H1 (cell line): ENCODE measurements around the gene CFAP107. TPM values are rescaled to one million over a fixed set of nuclear protein-coding genes. Genes with fewer than 3 reads are reported as not detected.

ENCODE experiments used
- CTCF ChIA-PET: fragments of 300-600 bp; sonication (Branson Sonifier 250); formaldehyde crosslinking; loops from one replicate; lab custom pipeline; 2021; ENCODE audit not compliant: partially characterized antibody; lab: Charles Lee
- POLR2A ChIA-PET: fragments of 300-600 bp; sonication (Branson Sonifier 250); formaldehyde crosslinking; loops from one replicate; lab custom pipeline; 2021; ENCODE audit warnings: inconsistent platforms; ENCODE audit not compliant: partially characterized antibody; lab: Charles Lee
- DNase-seq, 2 experiments: peaks; one replicate each; pipeline versions ENCODE4 v3.0.0 to v3.0.0-alpha.2; 2010 to 2022; ENCODE audit warnings: low spot score in 2 of 2, low read depth in 1 of 2, mixed read lengths in 1 of 2
- FAIRE-seq: peaks from 2 replicates; lab custom pipeline; 2011; peaks lifted over from hg19 to GRCh38; lab: Jason Lieb, UNC
- H2AFZ ChIP-seq: 2 replicates; pipeline ENCODE4 v1.8.1; 2012; ENCODE audit warnings: low read length, inconsistent platforms
- H2AK5ac ChIP-seq: 2 replicates; pipeline ENCODE4 v1.6.1; 2013; ENCODE audit warnings: low read depth, low read length
- H2BK120ac ChIP-seq: replicated peaks from 2 replicates; pipeline ENCODE3; 2013; ENCODE audit warnings: low read depth, low read length, inconsistent platforms
- H2BK12ac ChIP-seq: 2 replicates; pipeline ENCODE4 v1.6.1; 2013; ENCODE audit warnings: low read depth, low read length
- H2BK15ac ChIP-seq: 2 replicates; pipeline ENCODE4 v1.6.1; 2013; ENCODE audit warnings: low read length
- H2BK20ac ChIP-seq: 2 replicates; pipeline ENCODE4 v1.6.1; 2013; ENCODE audit warnings: low read length
- H2BK5ac ChIP-seq: 2 replicates; pipeline ENCODE4 v1.6.1; 2013; ENCODE audit warnings: low read depth, low read length
- H3K14ac ChIP-seq: 2 replicates; pipeline ENCODE4 v1.6.1; 2013; ENCODE audit warnings: inconsistent platforms; ENCODE audit not compliant: insufficient read length
- H3K18ac ChIP-seq: 2 replicates; pipeline ENCODE4 v1.6.1; 2013; ENCODE audit warnings: low read length; ENCODE audit errors: extremely low read depth
- H3K23ac ChIP-seq: 2 replicates; pipeline ENCODE4 v1.6.1; 2013; ENCODE audit warnings: inconsistent platforms; ENCODE audit not compliant: insufficient read length
- H3K23me2 ChIP-seq: 2 replicates; pipeline ENCODE4 v1.6.1; 2013; ENCODE audit warnings: low read depth, low read length
- H3K27ac ChIP-seq: 2 replicates; pipeline ENCODE4 v1.6.1; 2011; ENCODE audit warnings: low read depth, low read length, inconsistent platforms
- H3K27me3 ChIP-seq, 4 experiments: replicated peaks in 1 of 4; 1 replicate in 1 of 4; 2 replicates in 3 of 4; pipeline versions ENCODE4 v1.6.1 to v1.8.1; 2011 to 2013; ENCODE audit warnings: low read length in 3 of 4, mild to moderate bottlenecking in 3 of 4, inconsistent platforms in 2 of 4, mixed read lengths in 2 of 4, moderate library complexity in 1 of 4; ENCODE audit not compliant: control insufficient read depth in 3 of 4, insufficient read depth in 3 of 4; ENCODE audit errors: extremely low read depth in 1 of 4
- H3K36me3 ChIP-seq, 4 experiments: 2 replicates each; pipeline versions ENCODE4 v1.6.1 to v1.8.1; 2011 to 2013; ENCODE audit warnings: mild to moderate bottlenecking in 4 of 4, low read length in 3 of 4, moderate library complexity in 2 of 4, control low read depth in 1 of 4, inconsistent platforms in 1 of 4; ENCODE audit not compliant: insufficient read depth in 4 of 4, control insufficient read depth in 2 of 4
- H3K4ac ChIP-seq: replicated peaks from 2 replicates; pipeline ENCODE3; 2013; ENCODE audit warnings: low read length, low read depth, mixed read lengths, inconsistent platforms; ENCODE audit not compliant: insufficient read length
- H3K4me1 ChIP-seq, 4 experiments: replicated peaks in 1 of 4; 1 replicate in 1 of 4; 2 replicates in 3 of 4; pipeline versions ENCODE4 v1.6.1 to v1.8.1; 2011 to 2013; ENCODE audit warnings: low read length in 3 of 4, inconsistent platforms in 2 of 4, mixed read lengths in 1 of 4; ENCODE audit not compliant: insufficient read depth in 4 of 4, control insufficient read depth in 3 of 4
- H3K4me2 ChIP-seq, 2 experiments: 2 replicates each; pipeline versions ENCODE4 v1.6.1 to v1.8.1; 2011 to 2013; ENCODE audit warnings: low read depth in 2 of 2, low read length in 2 of 2, control low read depth in 1 of 2, inconsistent platforms in 1 of 2, mild to moderate bottlenecking in 1 of 2; ENCODE audit not compliant: insufficient read depth in 1 of 2
- H3K4me3 ChIP-seq, 4 experiments: fragments of 200-600, 300-600 bp in 1 of 4; sonication (generic), shearing (Covaris generic), sonication (Bioruptor Twin) in 1 of 4; 2 replicates each; pipeline versions ENCODE4 v1.5.1 to v1.8.1; 2011 to 2016; ENCODE audit warnings: low read length in 4 of 4, low read depth in 3 of 4, control low read depth in 2 of 4, inconsistent platforms in 2 of 4, mild to moderate bottlenecking in 2 of 4, mixed read lengths in 1 of 4, moderate library complexity in 1 of 4; ENCODE audit not compliant: insufficient read depth in 2 of 4; ENCODE audit errors: extremely low read depth in 1 of 4
- H3K56ac ChIP-seq: replicated peaks from 2 replicates; pipeline ENCODE3; 2013; ENCODE audit warnings: low read depth, mild to moderate bottlenecking, mixed read lengths, low read length, inconsistent platforms; ENCODE audit not compliant: insufficient read length
- H3K79me1 ChIP-seq: 2 replicates; pipeline ENCODE4 v1.6.1; 2013; ENCODE audit warnings: low read depth, low read length, control low read depth
- H3K79me2 ChIP-seq, 2 experiments: 2 replicates each; pipeline versions ENCODE4 v1.6.1 to v1.8.1; 2012 to 2013; ENCODE audit warnings: low read length in 2 of 2, mild to moderate bottlenecking in 2 of 2, inconsistent platforms in 1 of 2; ENCODE audit not compliant: insufficient read depth in 2 of 2, control insufficient read depth in 1 of 2
- H3K9ac ChIP-seq, 4 experiments: replicated peaks in 1 of 4; 1 replicate in 1 of 4; 2 replicates in 3 of 4; pipeline versions ENCODE4 v1.6.1 to v1.8.1; 2011 to 2013; ENCODE audit warnings: low read depth in 3 of 4, low read length in 3 of 4, control low read depth in 2 of 4, mild to moderate bottlenecking in 2 of 4, moderate library complexity in 2 of 4, inconsistent platforms in 1 of 4; ENCODE audit errors: extremely low read depth in 1 of 4
- H3K9me3 ChIP-seq, 2 experiments: 2 replicates each; pipeline versions ENCODE4 v1.6.1 to v1.8.1; 2012 to 2013; ENCODE audit warnings: mild to moderate bottlenecking in 2 of 2, moderate library complexity in 2 of 2, control low read depth in 1 of 2, inconsistent platforms in 1 of 2, low read depth in 1 of 2, low read length in 1 of 2, mixed read lengths in 1 of 2; ENCODE audit not compliant: insufficient read depth in 2 of 2
- H4K20me1 ChIP-seq, 2 experiments: replicated peaks in 1 of 2; 2 replicates each; pipeline versions ENCODE3 to v1.8.1; 2011 to 2013; ENCODE audit warnings: inconsistent platforms in 2 of 2, low read length in 2 of 2, mild to moderate bottlenecking in 1 of 2; ENCODE audit not compliant: insufficient read depth in 2 of 2, control insufficient read depth in 1 of 2
- H4K5ac ChIP-seq: 2 replicates; pipeline ENCODE4 v1.6.1; 2013; ENCODE audit warnings: low read length, low read depth, mixed read lengths, inconsistent platforms; ENCODE audit not compliant: insufficient read length
- H4K8ac ChIP-seq: 2 replicates; pipeline ENCODE4 v1.8.0; 2013; ENCODE audit warnings: mild to moderate bottlenecking, moderate library complexity, low read length, inconsistent platforms; ENCODE audit not compliant: insufficient read depth; ENCODE audit errors: extremely low read depth
- H4K91ac ChIP-seq: replicated peaks from 2 replicates; pipeline ENCODE3; 2013; ENCODE audit warnings: low read length, mixed read lengths, inconsistent platforms; ENCODE audit not compliant: insufficient read length
- CTBP2 ChIP-seq: IDR thresholded peaks from 2 replicates; pipeline ENCODE4 v1.7.0; 2011; ENCODE audit warnings: borderline replicate concordance, mild to moderate bottlenecking, moderate library complexity, mixed read lengths, low read length; ENCODE audit not compliant: insufficient read depth, insufficient read length
- RNF2 ChIP-seq: fragments of 200-900, 300-1000 bp; sonication (generic); IDR thresholded peaks from 2 replicates; pipeline ENCODE4 v1.7.1; 2016; ENCODE audit warnings: borderline replicate concordance, low read depth, mild to moderate bottlenecking, antibody characterized with exemption, low read length; ENCODE audit not compliant: poor library complexity, severe bottlenecking; ENCODE audit errors: missing control alignments
- WGBS, 2 experiments: shearing (Covaris generic) in 1 of 2; methylation state at CpG; one replicate each; pipeline versions ENCODE4 v1.1.6 to v1.1.7; 2013 to 2015; ENCODE audit warnings: low lambda C conversion rate in 2 of 2, mixed read lengths in 2 of 2, inconsistent platforms in 1 of 2, low coverage in 1 of 2, missing lambda C conversion rate in 1 of 2; ENCODE audit not compliant: insufficient replicate concordance in 2 of 2, insufficient coverage in 1 of 2, insufficient read length in 1 of 2; ENCODE audit errors: extremely low coverage in 1 of 2, missing lambda C conversion rate in 1 of 2; 5-methylcytosine and 5-hydroxymethylcytosine counted together
- polyA plus RNA-seq, 7 experiments: library from polyadenylated mRNA; depleted of rRNA in 3 of 7; stranded (reverse) in 5 of 7; unstranded in 2 of 7; fragments of >200 nt in 5 of 7; fragments of 200-250 nt in 2 of 7; gene quantifications; 1 replicate in 5 of 7; 2 replicates in 1 of 7; 4 replicates in 1 of 7; pipeline versions ENCODE4 v1.2.1 to v1.2.3, GENCODE V29; 2011 to 2013; ENCODE audit warnings: missing spikeins in 2 of 7, mixed read lengths in 2 of 7
- total RNA-seq: library from RNA; stranded (reverse); fragmentation: NEBNext Ultra II Directional; extraction: Animal tissue kit (Norgen Biotek cat#: 25700); gene quantifications from 2 replicates; pipeline ENCODE4 v1.2.1, GENCODE V29; 2021

CFAP107 gene
- total and polyA plus RNA-seq, 2 of the 8 experiments (the other 6 are each of a cell fraction or from before 2014, with no cell fraction given) = 0.23 TPM; not detected in 1

GRCh38 chr1:12811409-12811784 is 65.4 kb downstream of the CFAP107 start:
- Histone ChIP-seq H3K23ac (no peak overlapping the region), H3K27ac (no peak overlapping the region), H2BK15ac (no peak overlapping the region), H2AFZ (no peak overlapping the region), H3K9ac (no peak overlapping the region), H2AK5ac (no peak overlapping the region), H4K20me1 (no peaks in the 10 kb centered on the region), H3K36me3 (no peaks in the 10 kb centered on the region), H3K14ac (no peak overlapping the region), H3K4me2 (no peak overlapping the region), H2BK5ac (no peak overlapping the region), H2BK12ac (no peak overlapping the region), H3K4me3 (no peak overlapping the region), H2BK120ac (no peak overlapping the region), H3K23me2 (no peaks in the 10 kb centered on the region), H3K4me1 (no peaks in the 10 kb centered on the region), H4K5ac (no peak overlapping the region), H3K18ac (no peak overlapping the region), H3K27me3 (no peaks in the 10 kb centered on the region), H4K91ac (no peak overlapping the region), H3K4ac (no peak overlapping the region), H3K56ac (no peak overlapping the region), H3K79me2 (no peaks in the 10 kb centered on the region), H2BK20ac (no peak overlapping the region), H3K79me1 (no peaks in the 10 kb centered on the region), H4K8ac (no peak overlapping the region), H3K9me3 (peaks cover 26 to 57% of the 10 kb centered on the region in 2 experiments)
- DNase-seq (no peak), FAIRE-seq (no peak)
- WGBS, 2 experiments = 59% methylated on average over 2 of the region's 2 CpGs; no CpG with 5 or more reads in 1 of the 2 experiments
- POLR2A ChIA-PET = no interaction called here
- TF ChIP-seq CTBP2 = no peak
- no peak for TF ChIP-seq RNF2
- CTCF ChIA-PET = no interaction called here

Other genes with a start within 250 kb of the CFAP107 start
- 32.5 and 37.8 TPM in 2 replicates for gene DHRS3, start 128.0 kb upstream of the CFAP107 start, total RNA-seq
- 36.4 and 41.9 TPM in 2 replicates for gene DHRS3, start 128.0 kb upstream of the CFAP107 start, polyA plus RNA-seq (2011; rRNA removed)
- 0.40 TPM in 1 of 2 replicates, not detected in the other for gene AADACL4, start 102.1 kb upstream of the CFAP107 start, total RNA-seq
- 0.08 and 0.13 TPM in 2 replicates for gene AADACL4, start 102.1 kb upstream of the CFAP107 start, polyA plus RNA-seq (2011; rRNA removed)
- 2.3 and 2.4 TPM in 2 replicates for gene AADACL3, start 30.1 kb upstream of the CFAP107 start, total RNA-seq
- gene AADACL3, start 30.1 kb upstream of the CFAP107 start, polyA plus RNA-seq (2011; rRNA removed) = 0.33 and 0.52 TPM in 2 replicates
- not detected in 2 replicates for gene PRAMEF12, start 27.5 kb downstream of the CFAP107 start, total RNA-seq
- not detected in 2 replicates for gene PRAMEF12, start 27.5 kb downstream of the CFAP107 start, polyA plus RNA-seq (2011; rRNA removed)
- gene PRAMEF1, start 45.2 kb downstream of the CFAP107 start, total RNA-seq = not detected in 2 replicates
- gene PRAMEF1, start 45.2 kb downstream of the CFAP107 start, polyA plus RNA-seq (2011; rRNA removed) = not detected in 2 replicates
- not detected in 2 replicates for gene PRAMEF11, start 85.2 kb downstream of the CFAP107 start, total RNA-seq
- not detected in 2 replicates for gene PRAMEF11, start 85.2 kb downstream of the CFAP107 start, polyA plus RNA-seq (2011; rRNA removed)
- not detected in 2 replicates for gene HNRNPCL1, start 102.5 kb downstream of the CFAP107 start, total RNA-seq
- not detected in 2 replicates for gene HNRNPCL1, start 102.5 kb downstream of the CFAP107 start, polyA plus RNA-seq (2011; rRNA removed)
- not detected in 2 replicates for gene PRAMEF2, start 110.9 kb downstream of the CFAP107 start, total RNA-seq
- gene PRAMEF2, start 110.9 kb downstream of the CFAP107 start, polyA plus RNA-seq (2011; rRNA removed) = not detected in 2 replicates
- gene PRAMEF4, start 140.0 kb downstream of the CFAP107 start, total RNA-seq = not detected in 2 replicates
- gene PRAMEF4, start 140.0 kb downstream of the CFAP107 start, polyA plus RNA-seq (2011; rRNA removed) = not detected in 2 replicates
- gene PRAMEF10, start 152.1 kb downstream of the CFAP107 start, total RNA-seq = not detected in 2 replicates
- gene PRAMEF10, start 152.1 kb downstream of the CFAP107 start, polyA plus RNA-seq (2011; rRNA removed) = not detected in 2 replicates
- gene PRAMEF7, start 170.4 kb downstream of the CFAP107 start, total RNA-seq = not detected in 2 replicates
- not detected in 2 replicates for gene PRAMEF7, start 170.4 kb downstream of the CFAP107 start, polyA plus RNA-seq (2011; rRNA removed)
- gene PRAMEF6, start 201.4 kb downstream of the CFAP107 start, total RNA-seq = not detected in 2 replicates
- not detected in 2 replicates for gene PRAMEF6, start 201.4 kb downstream of the CFAP107 start, polyA plus RNA-seq (2011; rRNA removed)